ENCODE data around the gene DHRS7B. TPM values are rescaled to one million over a fixed set of nuclear protein-coding genes. Genes with fewer than 3 reads are reported as not detected.

DHRS7B gene
- total RNA-seq, 1 donor from 2014 or later, result 8.3 TPM

DNA sequence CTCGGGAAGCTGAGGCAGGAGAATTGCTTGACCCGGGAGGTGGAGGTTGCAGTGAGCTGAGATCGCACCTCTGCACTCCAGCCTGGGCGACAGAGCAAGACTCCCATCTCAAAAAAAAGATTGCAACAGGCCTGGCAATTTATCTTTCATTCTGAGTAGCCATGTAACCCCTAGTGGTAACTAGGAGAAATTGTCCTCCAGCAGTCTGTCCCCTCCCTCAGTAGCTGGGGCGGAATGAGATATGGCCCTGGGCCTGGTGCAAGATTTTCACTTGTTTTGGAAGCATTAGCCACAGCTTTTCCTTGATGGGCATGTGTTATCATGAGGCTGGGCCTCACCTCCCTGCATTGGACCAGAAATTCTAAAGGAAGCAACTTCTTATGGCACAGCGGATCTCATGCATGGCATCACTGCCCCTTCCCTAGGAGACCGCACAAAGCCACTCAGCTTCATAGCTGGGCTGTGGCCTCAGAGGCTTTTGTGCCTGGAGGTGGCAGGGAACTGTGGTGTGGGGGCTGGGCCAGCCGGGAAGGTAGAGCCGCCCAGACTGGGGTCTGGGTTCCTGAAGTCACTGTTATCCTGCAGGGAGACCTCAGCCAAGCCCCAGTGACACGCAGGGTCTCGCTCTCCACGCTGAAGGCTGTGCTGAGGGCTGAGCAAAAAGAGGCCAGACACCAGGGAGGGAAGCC, 113.1 kb downstream of the DHRS7B start:
- Mint-ChIP-seq H3K4me3 (ENCODE audit: unreplicated experiment) (no peak overlapping the region), H3K27me3 (ENCODE audit: unreplicated experiment) (peaks cover 13% of the 10 kb centered on the region), H3K9me3 (ENCODE audit: unreplicated experiment) (peaks cover 8% of the 10 kb centered on the region), H3K27ac (ENCODE audit: unreplicated experiment) (peak overlapping the region; percentile 38), H3K4me1 (ENCODE audit: low read depth, unreplicated experiment) (peaks cover 23% of the 10 kb centered on the region), H3K36me3 (ENCODE audit: unreplicated experiment) (peaks cover 4% of the 10 kb centered on the region)
- TF ChIP-seq, protein P1, sequence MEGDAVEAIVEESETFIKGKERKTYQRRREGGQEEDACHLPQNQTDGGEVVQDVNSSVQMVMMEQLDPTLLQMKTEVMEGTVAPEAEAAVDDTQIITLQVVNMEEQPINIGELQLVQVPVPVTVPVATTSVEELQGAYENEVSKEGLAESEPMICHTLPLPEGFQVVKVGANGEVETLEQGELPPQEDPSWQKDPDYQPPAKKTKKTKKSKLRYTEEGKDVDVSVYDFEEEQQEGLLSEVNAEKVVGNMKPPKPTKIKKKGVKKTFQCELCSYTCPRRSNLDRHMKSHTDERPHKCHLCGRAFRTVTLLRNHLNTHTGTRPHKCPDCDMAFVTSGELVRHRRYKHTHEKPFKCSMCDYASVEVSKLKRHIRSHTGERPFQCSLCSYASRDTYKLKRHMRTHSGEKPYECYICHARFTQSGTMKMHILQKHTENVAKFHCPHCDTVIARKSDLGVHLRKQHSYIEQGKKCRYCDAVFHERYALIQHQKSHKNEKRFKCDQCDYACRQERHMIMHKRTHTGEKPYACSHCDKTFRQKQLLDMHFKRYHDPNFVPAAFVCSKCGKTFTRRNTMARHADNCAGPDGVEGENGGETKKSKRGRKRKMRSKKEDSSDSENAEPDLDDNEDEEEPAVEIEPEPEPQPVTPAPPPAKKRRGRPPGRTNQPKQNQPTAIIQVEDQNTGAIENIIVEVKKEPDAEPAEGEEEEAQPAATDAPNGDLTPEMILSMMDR (IDR thresholded peaks at IDR 0.05; ENCODE audit: partially characterized antibody, unreplicated experiment), result peak; percentile 81
- no peak for DNase-seq

DNA sequence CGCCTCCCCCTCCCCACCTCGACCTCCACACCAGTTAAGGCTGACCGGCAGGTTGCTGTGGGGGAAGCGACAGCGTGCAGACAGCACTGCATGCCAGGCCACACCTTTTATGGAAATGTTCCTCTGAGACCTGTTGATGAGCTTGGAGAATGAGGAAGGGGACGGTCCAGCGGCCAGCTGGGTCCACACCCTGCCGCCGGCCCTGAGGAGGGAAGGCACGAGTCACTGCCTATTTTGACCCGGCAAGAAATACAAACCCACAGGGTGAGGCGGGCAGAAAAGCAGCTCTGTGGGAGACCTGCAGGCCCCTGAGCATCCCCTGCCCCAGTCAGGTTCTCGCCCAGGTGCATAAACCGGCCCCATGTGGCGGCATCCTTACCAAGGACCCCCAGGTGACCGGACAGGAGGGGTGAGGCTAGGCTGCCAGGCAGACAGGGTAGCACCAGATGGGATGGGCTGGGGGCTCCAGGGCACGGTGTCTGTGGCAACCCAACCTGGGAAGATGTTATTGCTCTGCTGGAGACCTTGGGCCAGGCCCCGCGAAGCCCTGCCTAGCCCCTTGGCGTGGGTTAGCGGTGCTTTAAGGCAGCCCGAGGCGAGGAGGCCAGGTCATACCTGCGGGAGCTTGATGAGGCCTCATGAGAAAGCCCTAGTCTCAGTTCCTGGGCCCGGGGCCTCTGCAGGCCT, 113.7 kb downstream of the DHRS7B start:
- no peak for DNase-seq
- Mint-ChIP-seq H3K4me1 (ENCODE audit: low read depth, unreplicated experiment) (peaks cover 21% of the 10 kb centered on the region), H3K36me3 (ENCODE audit: unreplicated experiment) (peaks cover 4% of the 10 kb centered on the region), H3K27ac (ENCODE audit: unreplicated experiment) (no peak overlapping the region), H3K9me3 (ENCODE audit: unreplicated experiment) (peaks cover 4% of the 10 kb centered on the region), H3K4me3 (ENCODE audit: unreplicated experiment) (peak overlapping the region; percentile 54), H3K27me3 (ENCODE audit: unreplicated experiment) (peaks cover 13% of the 10 kb centered on the region)
- TF ChIP-seq, protein P1 (IDR thresholded peaks at IDR 0.05; ENCODE audit: partially characterized antibody, unreplicated experiment), result no peak

Other genes with a start within 250 kb of the DHRS7B start
- 420 TPM for gene USP22, start 84.0 kb upstream of the DHRS7B start, total RNA-seq (ENCODE audit: unreplicated experiment)
- 26.0 TPM for gene TMEM11, start 87.2 kb downstream of the DHRS7B start, total RNA-seq (ENCODE audit: unreplicated experiment)
- gene NATD1, start 126.4 kb downstream of the DHRS7B start, total RNA-seq (ENCODE audit: unreplicated experiment), result 45.9 TPM
- 38.0 TPM for gene MAP2K3, start 157.7 kb downstream of the DHRS7B start, total RNA-seq (ENCODE audit: unreplicated experiment)
- gene KCNJ12, start 249.4 kb downstream of the DHRS7B start, total RNA-seq (ENCODE audit: unreplicated experiment), result 9.6 TPM

Data from glutamatergic neuron (in vitro differentiated cells).